SK-N-SH (cell line): ENCODE data around the gene GNS. TPM values are rescaled to one million over a fixed set of nuclear protein-coding genes. Genes with fewer than 3 reads are reported as not detected.
A peak's percentile ranks its signal among the peaks of the same experiment; 100 is the strongest.

ENCODE experiments used
- CTCF ChIA-PET: fragments of 300-600, 350-600 bp; formaldehyde crosslinking; extraction: SDS; loops from one replicate; lab custom pipeline; 2021; lab: Yijun Ruan, JAX
- POLR2A ChIA-PET: fragments of 350-600 bp; sonication (Branson Sonifier 250); formaldehyde crosslinking; extraction: SDS; loops from one replicate; lab custom pipeline; 2020; ENCODE audit warnings: antibody characterized with exemption, inconsistent platforms; lab: Yijun Ruan, JAX
- DNase-seq: peaks from one replicate; pipeline ENCODE4 v3.0.0; 2012
- H2AFZ ChIP-seq: fragments of 200-600 bp; sonication (generic); 2 replicates; pipeline ENCODE4 v1.8.1; 2016; ENCODE audit warnings: antibody characterized with exemption, mild to moderate bottlenecking, low read depth
- H3F3A ChIP-seq: fragments of 200-600 bp; sonication (generic); replicated peaks from 2 replicates; pipeline ENCODE3; 2016; ENCODE audit warnings: antibody characterized with exemption, mild to moderate bottlenecking; ENCODE audit not compliant: insufficient read depth
- H3K27ac ChIP-seq, 2 experiments: fragments of 200-500 bp in 1 of 2; fragments of 200-600 bp in 1 of 2; sonication (Bioruptor generic) in 1 of 2; sonication (generic), shearing (Covaris generic) in 1 of 2; 2 replicates each; pipeline versions ENCODE4 v1.5.1 to v1.6.1; 2014 to 2016; ENCODE audit warnings: low read depth in 2 of 2, inconsistent platforms in 1 of 2, low read length in 1 of 2, mild to moderate bottlenecking in 1 of 2, mixed read lengths in 1 of 2
- H3K27me3 ChIP-seq: fragments of 200-600 bp; sonication (generic), shearing (Covaris generic); 2 replicates; pipeline ENCODE4 v1.6.1; 2016; ENCODE audit warnings: mixed run types; ENCODE audit not compliant: insufficient read depth
- H3K36me3 ChIP-seq, 2 experiments: fragments of 200-500 bp in 1 of 2; fragments of 200-600 bp in 1 of 2; sonication (Bioruptor generic) in 1 of 2; sonication (generic) in 1 of 2; replicated peaks in 1 of 2; 2 replicates each; pipeline versions ENCODE3 to v1.5.1; 2014 to 2016; ENCODE audit warnings: low read length in 1 of 2, mild to moderate bottlenecking in 1 of 2; ENCODE audit not compliant: insufficient read depth in 2 of 2, control insufficient read depth in 1 of 2
- H3K4me1 ChIP-seq, 2 experiments: fragments of 200-500 bp in 1 of 2; fragments of 200-600 bp in 1 of 2; sonication (Bioruptor generic) in 1 of 2; sonication (generic), shearing (Covaris generic) in 1 of 2; 2 replicates each; pipeline versions ENCODE4 v1.5.1 to v1.6.1; 2014 to 2016; ENCODE audit warnings: low read depth in 1 of 2, low read length in 1 of 2, mixed run types in 1 of 2; ENCODE audit not compliant: insufficient read depth in 2 of 2, control insufficient read depth in 1 of 2
- H3K4me2 ChIP-seq: fragments of 200-600 bp; sonication (generic), shearing (Covaris generic); 2 replicates; pipeline ENCODE4 v1.6.1; 2017; ENCODE audit warnings: mixed run types
- H3K4me3 ChIP-seq, 2 experiments: fragments of 200-500 bp in 1 of 2; fragments of 200-600 bp in 1 of 2; sonication (Bioruptor generic) in 1 of 2; sonication (generic), shearing (Covaris generic) in 1 of 2; 2 replicates each; pipeline versions ENCODE4 v1.5.1 to v1.8.1; 2014 to 2016; ENCODE audit warnings: low read depth in 2 of 2, inconsistent platforms in 1 of 2, low read length in 1 of 2, mild to moderate bottlenecking in 1 of 2, mixed read lengths in 1 of 2, moderate library complexity in 1 of 2
- H3K79me2 ChIP-seq: fragments of 200-600 bp; sonication (generic); 2 replicates; pipeline ENCODE4 v1.8.1; 2017; ENCODE audit warnings: mild to moderate bottlenecking; ENCODE audit not compliant: insufficient read depth
- H3K9ac ChIP-seq: fragments of 200-600 bp; sonication (generic); 2 replicates; pipeline ENCODE4 v1.6.1; 2017; ENCODE audit warnings: mixed run types
- H3K9me2 ChIP-seq: fragments of 200-600 bp; sonication (generic); 2 replicates; pipeline ENCODE4 v1.6.1; 2017; ENCODE audit warnings: mixed run types
- H3K9me3 ChIP-seq: fragments of 200-600 bp; sonication (generic); 2 replicates; pipeline ENCODE4 v1.6.1; 2017; ENCODE audit warnings: mixed run types, mild to moderate bottlenecking, moderate library complexity
- H4K20me1 ChIP-seq: fragments of 200-600 bp; sonication (generic); 2 replicates; pipeline ENCODE4 v1.6.1; 2017; ENCODE audit warnings: mild to moderate bottlenecking, mixed run types; ENCODE audit not compliant: insufficient read depth
- CHD2 ChIP-seq: fragments of 150-350 bp; IDR thresholded peaks from 2 replicates; pipeline ENCODE4 v1.6.1; 2018; ENCODE audit warnings: low read length; ENCODE audit not compliant: partially characterized antibody
- EP300 ChIP-seq, 2 experiments: IDR thresholded peaks; 2 replicates each; pipeline versions ENCODE4 v1.4.0 to v1.6.1; 2012; ENCODE audit warnings: borderline replicate concordance in 1 of 2, low read depth in 1 of 2, low read length in 1 of 2
- FOSL2 ChIP-seq: IDR thresholded peaks from 2 replicates; pipeline ENCODE4 v1.4.0; 2012; ENCODE audit warnings: low read depth, mild to moderate bottlenecking, moderate library complexity, borderline replicate concordance
- FOXJ3 ChIP-seq: sonication (generic); formaldehyde crosslinking; IDR thresholded peaks from 2 replicates; pipeline ENCODE4 v1.5.1; 2020; ENCODE audit warnings: mild to moderate bottlenecking, missing genetic modification reagents
- FOXM1 ChIP-seq: IDR thresholded peaks from 2 replicates; pipeline ENCODE4 v1.4.0; 2012; ENCODE audit warnings: low read depth, mild to moderate bottlenecking
- MEF2A ChIP-seq: IDR thresholded peaks from 2 replicates; pipeline ENCODE4 v1.4.0; 2012; ENCODE audit warnings: low read depth, borderline replicate concordance
- SIN3A ChIP-seq: IDR thresholded peaks from 2 replicates; pipeline ENCODE4 v1.6.1; 2012; ENCODE audit warnings: low read depth, mild to moderate bottlenecking, low read length, moderate library complexity, borderline replicate concordance
- TAF1 ChIP-seq: IDR thresholded peaks from 2 replicates; pipeline ENCODE4 v1.6.1; 2012; ENCODE audit warnings: low read depth, mild to moderate bottlenecking, low read length, moderate library complexity, borderline replicate concordance
- TEAD4 ChIP-seq: IDR thresholded peaks from 2 replicates; pipeline ENCODE4 v1.4.0; 2012; ENCODE audit warnings: mild to moderate bottlenecking, borderline replicate concordance; ENCODE audit not compliant: insufficient read depth
- YY1 ChIP-seq: IDR thresholded peaks from 2 replicates; pipeline ENCODE4 v1.4.0; 2012; ENCODE audit warnings: low read depth, mild to moderate bottlenecking
- WGBS: methylation state at CpG from one replicate; pipeline ENCODE4 v1.1.6; 2017; ENCODE audit warnings: low lambda C conversion rate; 5-methylcytosine and 5-hydroxymethylcytosine counted together
- polyA plus RNA-seq, 3 experiments: library from polyadenylated mRNA; depleted of rRNA; stranded (reverse); fragments of >200 nt; gene quantifications; 2 replicates each; pipeline ENCODE4 v1.2.3, GENCODE V29; 2012
- TF ChIP-seq, protein P1 (sequence below): fragments of 150-350 bp; IDR thresholded peaks from 2 replicates; pipeline ENCODE4 v1.6.1; 2016; ENCODE audit warnings: mild to moderate bottlenecking, low read depth, low read length
- TF ChIP-seq, protein P2 (sequence below): fragments of 200-600 bp; sonication (generic); IDR thresholded peaks from 2 replicates; pipeline ENCODE4 v1.6.1; 2017; ENCODE audit warnings: antibody characterized with exemption, mild to moderate bottlenecking, moderate library complexity
- TF ChIP-seq, protein P3 (sequence below): fragments of 150-350 bp; IDR thresholded peaks from 2 replicates; pipeline ENCODE4 v1.6.1; 2017; ENCODE audit warnings: antibody characterized with exemption, low read length, low read depth, borderline replicate concordance
- TF ChIP-seq, protein P4 (sequence below): IDR thresholded peaks from 2 replicates; pipeline ENCODE4 v1.4.0; 2012; ENCODE audit warnings: low read depth, borderline replicate concordance
- TF ChIP-seq, protein P5 (sequence below): IDR thresholded peaks from 2 replicates; pipeline ENCODE4 v1.4.0; 2012; ENCODE audit warnings: low read depth
- TF ChIP-seq, protein P6 (sequence below): IDR thresholded peaks from 2 replicates; pipeline ENCODE4 v1.4.0; 2012; ENCODE audit warnings: low read depth, borderline replicate concordance

The GNS gene
- polyA plus RNA-seq, 1 of the 3 experiments (the other 2 are of a cell fraction): 74.8 TPM

DNA sequence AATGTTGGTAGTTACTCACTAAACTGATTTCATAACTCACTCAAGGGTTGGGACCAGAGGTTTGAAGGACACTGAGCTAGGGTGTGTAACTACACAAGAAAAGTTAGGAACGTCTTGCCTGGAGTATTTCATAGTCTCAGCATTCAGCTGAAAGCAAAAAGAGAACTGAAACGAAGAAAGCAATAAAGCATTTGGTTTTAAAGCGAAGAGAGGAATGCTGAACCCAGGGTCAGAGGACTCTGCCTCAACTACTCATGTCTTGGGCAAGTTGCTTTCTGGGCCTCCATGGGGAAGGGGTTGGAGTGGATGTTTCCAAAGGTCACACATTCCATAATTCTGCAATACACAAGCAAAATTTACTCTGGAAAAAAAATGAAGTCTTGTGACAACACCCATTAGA lies 1.4 kb downstream of the GNS start:
- peak overlapping the region; percentile 89 for H3K4me2 ChIP-seq
- no peaks in the 10 kb centered on the region for H3K27me3 ChIP-seq
- H3K4me3 ChIP-seq: no peak overlapping the region

DNA sequence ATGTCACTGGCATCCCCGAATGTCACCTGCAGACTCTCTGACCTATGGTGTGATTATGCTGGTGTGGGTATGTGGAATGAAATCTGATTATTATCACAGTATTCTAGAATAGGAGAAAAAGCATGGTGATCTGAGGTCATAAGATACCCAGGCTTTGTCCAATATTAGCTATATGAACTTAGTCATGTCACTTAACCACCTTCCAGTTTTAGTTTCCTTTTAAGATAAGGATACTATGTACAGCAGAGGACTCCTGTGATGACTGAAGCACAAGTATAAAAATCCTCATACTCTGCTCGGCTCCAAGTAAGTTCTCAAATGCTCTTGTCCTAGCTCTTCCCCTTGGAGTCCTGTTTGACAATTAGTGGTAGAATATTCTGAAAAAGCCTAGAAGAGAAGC lies 2.8 kb downstream of the GNS start:
- H2AFZ ChIP-seq: no peak overlapping the region
- 93% methylated on average over 2 of the region's 2 CpGs for WGBS
- peaks cover 1 to 9% of the 10 kb centered on the region in 2 experiments for H3K36me3 ChIP-seq
- peaks cover 53% of the 10 kb centered on the region for H3K79me2 ChIP-seq
- no peaks in the 10 kb centered on the region for H3K27me3 ChIP-seq
- no peak for DNase-seq
- H3F3A ChIP-seq: peaks cover 22% of the 10 kb centered on the region
- no peak overlapping the region for H3K4me2 ChIP-seq
- no peak overlapping the region for H3K27ac ChIP-seq
- no peaks in the 10 kb centered on the region for H4K20me1 ChIP-seq
- POLR2A ChIA-PET: no interaction called here
- no peaks in the 10 kb centered on the region for H3K9me2 ChIP-seq
- H3K4me1 ChIP-seq: peaks cover 5 to 8% of the 10 kb centered on the region in 2 experiments; a peak in 2 of 4 replicates
- CTCF ChIA-PET: no interaction called here
- no peak overlapping the region for H3K4me3 ChIP-seq
- H3K9me3 ChIP-seq: no peaks in the 10 kb centered on the region
- H3K9ac ChIP-seq: no peak overlapping the region
- TF ChIP-seq, protein P1, sequence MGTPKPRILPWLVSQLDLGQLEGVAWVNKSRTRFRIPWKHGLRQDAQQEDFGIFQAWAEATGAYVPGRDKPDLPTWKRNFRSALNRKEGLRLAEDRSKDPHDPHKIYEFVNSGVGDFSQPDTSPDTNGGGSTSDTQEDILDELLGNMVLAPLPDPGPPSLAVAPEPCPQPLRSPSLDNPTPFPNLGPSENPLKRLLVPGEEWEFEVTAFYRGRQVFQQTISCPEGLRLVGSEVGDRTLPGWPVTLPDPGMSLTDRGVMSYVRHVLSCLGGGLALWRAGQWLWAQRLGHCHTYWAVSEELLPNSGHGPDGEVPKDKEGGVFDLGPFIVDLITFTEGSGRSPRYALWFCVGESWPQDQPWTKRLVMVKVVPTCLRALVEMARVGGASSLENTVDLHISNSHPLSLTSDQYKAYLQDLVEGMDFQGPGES: no peak
- no peak for TF ChIP-seq TAF1
- TF ChIP-seq, protein P2, sequence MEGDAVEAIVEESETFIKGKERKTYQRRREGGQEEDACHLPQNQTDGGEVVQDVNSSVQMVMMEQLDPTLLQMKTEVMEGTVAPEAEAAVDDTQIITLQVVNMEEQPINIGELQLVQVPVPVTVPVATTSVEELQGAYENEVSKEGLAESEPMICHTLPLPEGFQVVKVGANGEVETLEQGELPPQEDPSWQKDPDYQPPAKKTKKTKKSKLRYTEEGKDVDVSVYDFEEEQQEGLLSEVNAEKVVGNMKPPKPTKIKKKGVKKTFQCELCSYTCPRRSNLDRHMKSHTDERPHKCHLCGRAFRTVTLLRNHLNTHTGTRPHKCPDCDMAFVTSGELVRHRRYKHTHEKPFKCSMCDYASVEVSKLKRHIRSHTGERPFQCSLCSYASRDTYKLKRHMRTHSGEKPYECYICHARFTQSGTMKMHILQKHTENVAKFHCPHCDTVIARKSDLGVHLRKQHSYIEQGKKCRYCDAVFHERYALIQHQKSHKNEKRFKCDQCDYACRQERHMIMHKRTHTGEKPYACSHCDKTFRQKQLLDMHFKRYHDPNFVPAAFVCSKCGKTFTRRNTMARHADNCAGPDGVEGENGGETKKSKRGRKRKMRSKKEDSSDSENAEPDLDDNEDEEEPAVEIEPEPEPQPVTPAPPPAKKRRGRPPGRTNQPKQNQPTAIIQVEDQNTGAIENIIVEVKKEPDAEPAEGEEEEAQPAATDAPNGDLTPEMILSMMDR: no peak
- TF ChIP-seq FOXM1: no peak
- TF ChIP-seq SIN3A: no peak
- TF ChIP-seq YY1: no peak
- TF ChIP-seq TEAD4: no peak
- no peak for TF ChIP-seq CHD2
- no peak for TF ChIP-seq FOXJ3 (CRISPR knock-in tag)
- TF ChIP-seq MEF2A: no peak

More for the DNA sequence above, 1.4 kb downstream of the GNS start:
- DNase-seq: no peak
- ChIA-PET CTCF (interaction anchor here (1.5 kb wide), 1 partner anchor 10 kb away, joined by 5 read pairs; no protein-coding TSS in a partner anchor), POLR2A (no interaction called here)
- 73% methylated on average over 3 of the region's 3 CpGs for WGBS
- Histone ChIP-seq H3F3A (peaks cover 20% of the 10 kb centered on the region), H3K79me2 (peaks cover 53% of the 10 kb centered on the region), H3K9me2 (no peaks in the 10 kb centered on the region), H3K36me3 (peaks cover 0 to 3% of the 10 kb centered on the region in 2 experiments), H3K27ac (no peak overlapping the region), H3K9ac (no peak overlapping the region), H4K20me1 (no peaks in the 10 kb centered on the region), H3K9me3 (no peaks in the 10 kb centered on the region), H2AFZ (no peak overlapping the region), H3K4me1 (peaks cover 5 to 8% of the 10 kb centered on the region in 2 experiments; a peak in 2 of 4 replicates)
- TF ChIP-seq, protein P3, sequence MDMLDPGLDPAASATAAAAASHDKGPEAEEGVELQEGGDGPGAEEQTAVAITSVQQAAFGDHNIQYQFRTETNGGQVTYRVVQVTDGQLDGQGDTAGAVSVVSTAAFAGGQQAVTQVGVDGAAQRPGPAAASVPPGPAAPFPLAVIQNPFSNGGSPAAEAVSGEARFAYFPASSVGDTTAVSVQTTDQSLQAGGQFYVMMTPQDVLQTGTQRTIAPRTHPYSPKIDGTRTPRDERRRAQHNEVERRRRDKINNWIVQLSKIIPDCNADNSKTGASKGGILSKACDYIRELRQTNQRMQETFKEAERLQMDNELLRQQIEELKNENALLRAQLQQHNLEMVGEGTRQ: no peak
- TF ChIP-seq, protein P4, sequence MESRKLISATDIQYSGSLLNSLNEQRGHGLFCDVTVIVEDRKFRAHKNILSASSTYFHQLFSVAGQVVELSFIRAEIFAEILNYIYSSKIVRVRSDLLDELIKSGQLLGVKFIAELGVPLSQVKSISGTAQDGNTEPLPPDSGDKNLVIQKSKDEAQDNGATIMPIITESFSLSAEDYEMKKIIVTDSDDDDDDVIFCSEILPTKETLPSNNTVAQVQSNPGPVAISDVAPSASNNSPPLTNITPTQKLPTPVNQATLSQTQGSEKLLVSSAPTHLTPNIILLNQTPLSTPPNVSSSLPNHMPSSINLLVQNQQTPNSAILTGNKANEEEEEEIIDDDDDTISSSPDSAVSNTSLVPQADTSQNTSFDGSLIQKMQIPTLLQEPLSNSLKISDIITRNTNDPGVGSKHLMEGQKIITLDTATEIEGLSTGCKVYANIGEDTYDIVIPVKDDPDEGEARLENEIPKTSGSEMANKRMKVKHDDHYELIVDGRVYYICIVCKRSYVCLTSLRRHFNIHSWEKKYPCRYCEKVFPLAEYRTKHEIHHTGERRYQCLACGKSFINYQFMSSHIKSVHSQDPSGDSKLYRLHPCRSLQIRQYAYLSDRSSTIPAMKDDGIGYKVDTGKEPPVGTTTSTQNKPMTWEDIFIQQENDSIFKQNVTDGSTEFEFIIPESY: no peak
- no peak for TF ChIP-seq YY1
- no peak for TF ChIP-seq MEF2A
- TF ChIP-seq, protein P5, sequence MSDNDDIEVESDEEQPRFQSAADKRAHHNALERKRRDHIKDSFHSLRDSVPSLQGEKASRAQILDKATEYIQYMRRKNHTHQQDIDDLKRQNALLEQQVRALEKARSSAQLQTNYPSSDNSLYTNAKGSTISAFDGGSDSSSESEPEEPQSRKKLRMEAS: no peak
- TF ChIP-seq, protein P1: no peak
- TF ChIP-seq, protein P6, sequence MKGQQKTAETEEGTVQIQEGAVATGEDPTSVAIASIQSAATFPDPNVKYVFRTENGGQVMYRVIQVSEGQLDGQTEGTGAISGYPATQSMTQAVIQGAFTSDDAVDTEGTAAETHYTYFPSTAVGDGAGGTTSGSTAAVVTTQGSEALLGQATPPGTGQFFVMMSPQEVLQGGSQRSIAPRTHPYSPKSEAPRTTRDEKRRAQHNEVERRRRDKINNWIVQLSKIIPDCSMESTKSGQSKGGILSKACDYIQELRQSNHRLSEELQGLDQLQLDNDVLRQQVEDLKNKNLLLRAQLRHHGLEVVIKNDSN: no peak
- TF ChIP-seq FOSL2: no peak
- TF ChIP-seq EP300 (IDR thresholded peaks at IDR 0.05; ENCODE audit: borderline replicate concordance in 1 of 2, low read depth in 1 of 2, low read length in 1 of 2): no peak
